CD8-positive, alpha-beta memory T cell (primary cell): Measurements from ENCODE around the gene EHD4. TPM values are rescaled to one million over a fixed set of nuclear protein-coding genes. Genes with fewer than 3 reads are reported as not detected.

ENCODE experiments used
- CTCF ChIA-PET: fragments of 350-600 bp; sonication (Branson Sonifier 250); formaldehyde crosslinking; loops from one replicate; lab custom pipeline; 2021; ENCODE audit warnings: antibody characterized with exemption; lab: Charles Lee
- POLR2A ChIA-PET: fragments of 350-600 bp; sonication (Branson Sonifier 250); formaldehyde crosslinking; loops from one replicate; lab custom pipeline; 2021; ENCODE audit warnings: antibody characterized with exemption; lab: Charles Lee
- DNase-seq, 5 donors: peaks; one replicate each; pipeline versions ENCODE4 v3.0.0 to v3.0.0-alpha.2; 2020 to 2022; ENCODE audit warnings: mixed read lengths in 1 of 5
- H3K27ac ChIP-seq: one replicate; pipeline ENCODE4 v1.7.0; 2013; ENCODE audit warnings: low read depth, mild to moderate bottlenecking, low read length, moderate library complexity
- H3K27me3 ChIP-seq: 2 replicates; pipeline ENCODE4 v1.7.0; 2013; ENCODE audit warnings: low read length, mild to moderate bottlenecking; ENCODE audit not compliant: insufficient read depth, poor library complexity, severe bottlenecking
- H3K36me3 ChIP-seq: 2 replicates; pipeline ENCODE4 v1.7.0; 2013; ENCODE audit warnings: mild to moderate bottlenecking, low read length, moderate library complexity; ENCODE audit not compliant: insufficient read depth
- H3K4me1 ChIP-seq: 2 replicates; pipeline ENCODE4 v1.7.0; 2013; ENCODE audit warnings: mild to moderate bottlenecking, low read length, moderate library complexity; ENCODE audit not compliant: insufficient read depth
- H3K4me3 ChIP-seq: 2 replicates; pipeline ENCODE4 v1.7.0; 2013; ENCODE audit warnings: mild to moderate bottlenecking, low read length
- H3K9me3 ChIP-seq: 2 replicates; pipeline ENCODE4 v1.7.0; 2013; ENCODE audit warnings: mild to moderate bottlenecking, low read length
- H3K27ac Mint-ChIP-seq, 8 donors: one replicate each; pipeline ENCODE4 v1.8.0; 2020 to 2021; ENCODE audit warnings: mixed read lengths in 8 of 8, mild to moderate bottlenecking in 6 of 8, inconsistent platforms in 3 of 8, moderate library complexity in 3 of 8
- H3K27me3 Mint-ChIP-seq, 2 donors: one replicate each; pipeline ENCODE4 v1.8.0; 2020 to 2021; ENCODE audit warnings: mixed read lengths in 2 of 2, mild to moderate bottlenecking in 1 of 2, moderate library complexity in 1 of 2
- H3K36me3 Mint-ChIP-seq, 3 donors: one replicate each; pipeline ENCODE4 v1.8.0; 2020 to 2021; ENCODE audit warnings: mixed read lengths in 3 of 3, inconsistent platforms in 1 of 3, mild to moderate bottlenecking in 1 of 3
- H3K4me1 Mint-ChIP-seq, 3 donors: one replicate each; pipeline ENCODE4 v1.8.0; 2020 to 2021; ENCODE audit warnings: mixed read lengths in 3 of 3, inconsistent platforms in 1 of 3, mild to moderate bottlenecking in 1 of 3
- H3K4me3 Mint-ChIP-seq, 7 donors: one replicate each; pipeline ENCODE4 v1.8.0; 2020 to 2021; ENCODE audit warnings: mixed read lengths in 7 of 7, mild to moderate bottlenecking in 6 of 7, moderate library complexity in 4 of 7, inconsistent platforms in 2 of 7
- H3K9me3 Mint-ChIP-seq, 5 donors: one replicate each; pipeline ENCODE4 v1.8.0; 2020 to 2022; ENCODE audit warnings: mixed read lengths in 5 of 5, mild to moderate bottlenecking in 3 of 5, moderate library complexity in 2 of 5, inconsistent platforms in 1 of 5
- polyA plus RNA-seq: library from polyadenylated mRNA; unstranded; fragments of 300-500 nt; fragmentation: Illumina TruSeq; gene quantifications from one replicate; pipeline ENCODE4 v1.2.3, GENCODE V29; 2021
- total RNA-seq, 2 experiments: library from RNA; stranded (reverse); gene quantifications; one replicate each; pipeline ENCODE4 v1.2.3, GENCODE V29; 2021

EHD4 gene
- total and polyA plus RNA-seq, 3 experiments from 2014 or later, result 11.2 to 26.4 (median 24.2) TPM

- peak overlapping the region in 2 of 8 donors; percentile 30 to 80 for H3K27ac Mint-ChIP-seq
- no peaks in the 10 kb centered on the region for H3K4me1 ChIP-seq
Measured at GRCh38 chr15:42012241-42012640, 39.9 kb upstream of the EHD4 start.

GRCh38 chr15:42011074-42011473 lies 38.7 kb upstream of the EHD4 start:
- Mint-ChIP-seq H3K4me3 (no peak overlapping the region), H3K36me3 (no peaks in the 10 kb centered on the region), H3K9me3 (no peaks in the 10 kb centered on the region), H3K4me1 (no peaks in the 10 kb centered on the region), H3K27ac (peak overlapping the region in 2 of 8 donors; percentile 12 to 29), H3K27me3 (peaks cover 0 to 3% of the 10 kb centered on the region in 2 donors)
- no peaks in the 10 kb centered on the region for H3K36me3 ChIP-seq
- CTCF ChIA-PET, result no interaction called here
- POLR2A ChIA-PET, result no interaction called here
- no peak overlapping the region for H3K4me3 ChIP-seq
- no peak for DNase-seq
- H3K9me3 ChIP-seq, result no peaks in the 10 kb centered on the region
- no peaks in the 10 kb centered on the region for H3K27me3 ChIP-seq
- no peak overlapping the region for H3K27ac ChIP-seq
- no peaks in the 10 kb centered on the region for H3K4me1 ChIP-seq

More at GRCh38 chr15:42012241-42012640, 39.9 kb upstream of the EHD4 start:
- ChIA-PET POLR2A (no interaction called here), CTCF (interaction anchor here (1.5 kb wide), 1 partner anchor 23 kb away, joined by 4 read pairs; no protein-coding TSS in a partner anchor)
- H3K27me3 Mint-ChIP-seq, result peaks cover 0 to 5% of the 10 kb centered on the region in 2 donors
- peaks cover 0 to under 1% (median 0%) of the 10 kb centered on the region in 3 donors for H3K36me3 Mint-ChIP-seq
- H3K4me1 Mint-ChIP-seq, result no peaks in the 10 kb centered on the region
- H3K4me3 Mint-ChIP-seq, result no peak overlapping the region
- H3K9me3 Mint-ChIP-seq, result no peaks in the 10 kb centered on the region
- Histone ChIP-seq H3K27me3 (no peaks in the 10 kb centered on the region), H3K36me3 (no peaks in the 10 kb centered on the region), H3K4me3 (no peak overlapping the region), H3K27ac (no peak overlapping the region), H3K9me3 (no peaks in the 10 kb centered on the region)
- DNase-seq, result no peak

GRCh38 chr15:42010434-42010833 lies 38.1 kb upstream of the EHD4 start:
- CTCF ChIA-PET, result no interaction called here
- no peak for DNase-seq
- H3K9me3 Mint-ChIP-seq, result no peaks in the 10 kb centered on the region

GRCh38 chr15:42009474-42009873 lies 37.1 kb upstream of the EHD4 start:
- H3K27me3 Mint-ChIP-seq, result no peaks in the 10 kb centered on the region
- POLR2A ChIA-PET, result no interaction called here
- H3K27ac Mint-ChIP-seq, result no peak overlapping the region
- H3K9me3 Mint-ChIP-seq, result no peaks in the 10 kb centered on the region
- Histone ChIP-seq H3K27me3 (no peaks in the 10 kb centered on the region), H3K4me3 (no peak overlapping the region), H3K4me1 (no peaks in the 10 kb centered on the region), H3K9me3 (no peaks in the 10 kb centered on the region), H3K36me3 (no peaks in the 10 kb centered on the region), H3K27ac (no peak overlapping the region)
- H3K4me3 Mint-ChIP-seq, result peak overlapping the region in 1 of 7 donors; percentile 62
- no peak for DNase-seq
- H3K36me3 Mint-ChIP-seq, result no peaks in the 10 kb centered on the region
- CTCF ChIA-PET, result no interaction called here
- no peaks in the 10 kb centered on the region for H3K4me1 Mint-ChIP-seq

More at GRCh38 chr15:42010434-42010833, 38.1 kb upstream of the EHD4 start:
- Histone ChIP-seq H3K9me3 (no peaks in the 10 kb centered on the region), H3K27ac (no peak overlapping the region), H3K4me3 (no peak overlapping the region), H3K4me1 (no peaks in the 10 kb centered on the region), H3K27me3 (no peaks in the 10 kb centered on the region), H3K36me3 (no peaks in the 10 kb centered on the region)
- H3K27ac Mint-ChIP-seq, result peak overlapping the region in 1 of 8 donors; percentile 5
- no peak overlapping the region for H3K4me3 Mint-ChIP-seq
- POLR2A ChIA-PET, result no interaction called here
- H3K36me3 Mint-ChIP-seq, result no peaks in the 10 kb centered on the region
- no peaks in the 10 kb centered on the region for H3K4me1 Mint-ChIP-seq
- H3K27me3 Mint-ChIP-seq, result no peaks in the 10 kb centered on the region

GRCh38 chr15:42009022-42009421 lies 36.7 kb upstream of the EHD4 start:
- Histone ChIP-seq H3K4me1 (no peaks in the 10 kb centered on the region), H3K9me3 (no peaks in the 10 kb centered on the region), H3K27ac (no peak overlapping the region), H3K27me3 (no peaks in the 10 kb centered on the region), H3K36me3 (no peaks in the 10 kb centered on the region), H3K4me3 (no peak overlapping the region)
- POLR2A ChIA-PET, result no interaction called here
- Mint-ChIP-seq H3K9me3 (no peaks in the 10 kb centered on the region), H3K27ac (peak overlapping the region in 2 of 8 donors; percentile 1 to 66), H3K4me3 (no peak overlapping the region), H3K36me3 (no peaks in the 10 kb centered on the region), H3K27me3 (no peaks in the 10 kb centered on the region), H3K4me1 (no peaks in the 10 kb centered on the region)
- DNase-seq, result no peak
- CTCF ChIA-PET, result no interaction called here

- Histone ChIP-seq H3K27me3 (no peaks in the 10 kb centered on the region), H3K4me1 (no peaks in the 10 kb centered on the region), H3K27ac (no peak overlapping the region), H3K9me3 (no peaks in the 10 kb centered on the region), H3K36me3 (no peaks in the 10 kb centered on the region), H3K4me3 (no peak overlapping the region)
- no peaks in the 10 kb centered on the region for H3K4me1 Mint-ChIP-seq
- no peak overlapping the region for H3K4me3 Mint-ChIP-seq
- no peaks in the 10 kb centered on the region for H3K9me3 Mint-ChIP-seq
- H3K27ac Mint-ChIP-seq, result peak overlapping the region in 1 of 8 donors; percentile 7
- H3K36me3 Mint-ChIP-seq, result no peaks in the 10 kb centered on the region
- no peak for DNase-seq
- ChIA-PET POLR2A (no interaction called here), CTCF (no interaction called here)
- no peaks in the 10 kb centered on the region for H3K27me3 Mint-ChIP-seq
Measured at GRCh38 chr15:42007386-42007785, 35.0 kb upstream of the EHD4 start.

GRCh38 chr15:42002333-42002732 lies 30.0 kb upstream of the EHD4 start:
- Histone ChIP-seq H3K9me3 (no peaks in the 10 kb centered on the region), H3K4me1 (no peaks in the 10 kb centered on the region), H3K27ac (no peak overlapping the region), H3K27me3 (no peaks in the 10 kb centered on the region), H3K4me3 (no peak overlapping the region), H3K36me3 (no peaks in the 10 kb centered on the region)
- Mint-ChIP-seq H3K4me3 (no peak overlapping the region), H3K4me1 (no peaks in the 10 kb centered on the region), H3K27me3 (peaks cover 3 to 5% of the 10 kb centered on the region in 2 donors), H3K9me3 (no peaks in the 10 kb centered on the region), H3K27ac (no peak overlapping the region), H3K36me3 (no peaks in the 10 kb centered on the region)
- no peak for DNase-seq
- POLR2A ChIA-PET, result no interaction called here
- CTCF ChIA-PET, result interaction anchor here (1.2 to 1.9 kb wide), 2 partner anchors 12 to 34 kb away, joined by 3 to 5 read pairs; no protein-coding TSS in a partner anchor

- CTCF ChIA-PET, result interaction anchor here (1.9 kb wide), 1 partner anchor 11 kb away, joined by 5 read pairs; no protein-coding TSS in a partner anchor
- Mint-ChIP-seq H3K4me3 (peak overlapping the region in 1 of 7 donors; percentile 72), H3K27ac (no peak overlapping the region), H3K36me3 (no peaks in the 10 kb centered on the region), H3K4me1 (no peaks in the 10 kb centered on the region), H3K27me3 (peaks cover 3 to 8% of the 10 kb centered on the region in 2 donors), H3K9me3 (no peaks in the 10 kb centered on the region)
- H3K36me3 ChIP-seq, result no peaks in the 10 kb centered on the region
- no peaks in the 10 kb centered on the region for H3K4me1 ChIP-seq
- no peak overlapping the region for H3K27ac ChIP-seq
- POLR2A ChIA-PET, result no interaction called here
- H3K27me3 ChIP-seq, result no peaks in the 10 kb centered on the region
- H3K4me3 ChIP-seq, result no peak overlapping the region
- no peaks in the 10 kb centered on the region for H3K9me3 ChIP-seq
- DNase-seq, result no peak
Measured at GRCh38 chr15:42001236-42001635, 28.9 kb upstream of the EHD4 start.
